Measurements from ENCODE around the gene PSMB7.

Gene PSMB7

GRCh38 chr9:124348831-124349230, 66.4 kb downstream of the PSMB7 start:
- no peaks in the 10 kb centered on the region for H3K9me3 ChIP-seq (ENCODE audit: control insufficient read depth, insufficient read depth, low read depth, low read length)
- H3K27ac ChIP-seq (ENCODE audit: low read depth, low read length): no peak overlapping the region
- H3K4me3 ChIP-seq (ENCODE audit: low read depth, low read length): no peak overlapping the region
- peaks cover 79% of the 10 kb centered on the region for H3K36me3 ChIP-seq (ENCODE audit: control insufficient read depth, insufficient read depth, low read length)
- no peak overlapping the region for H3K9ac ChIP-seq (ENCODE audit: low read length)
- peaks cover under 1% of the 10 kb centered on the region; the same call in 1 of the 2 replicates for H3K4me1 ChIP-seq (ENCODE audit: control insufficient read depth, insufficient read depth, low read length)
- no peaks in the 10 kb centered on the region for H3K27me3 ChIP-seq (ENCODE audit: control insufficient read depth, insufficient read depth, low read length)

DNA sequence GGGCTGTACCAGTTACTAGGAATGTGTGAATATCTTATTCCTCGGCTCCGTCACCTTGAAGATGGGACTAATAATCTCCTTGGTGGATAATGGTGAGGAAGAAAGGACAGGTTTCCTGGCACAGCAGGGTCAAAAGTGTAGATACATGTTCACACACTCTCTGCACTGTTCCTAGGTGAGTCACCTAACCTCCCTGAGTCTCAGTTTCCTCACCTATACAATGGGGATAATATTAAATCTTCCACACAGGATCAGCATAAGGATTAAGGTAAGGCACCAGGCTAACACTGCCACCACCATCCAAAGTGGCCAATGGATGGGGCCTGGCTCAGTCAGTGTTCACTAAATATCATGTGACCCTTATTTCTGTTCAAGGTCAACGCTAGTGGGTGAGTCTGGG, 66.9 kb downstream of the PSMB7 start:
- Histone ChIP-seq H3K36me3 (ENCODE audit: control insufficient read depth, insufficient read depth, low read length) (peaks cover 76% of the 10 kb centered on the region), H3K9me3 (ENCODE audit: control insufficient read depth, insufficient read depth, low read depth, low read length) (no peaks in the 10 kb centered on the region), H3K27ac (ENCODE audit: low read depth, low read length) (no peak overlapping the region), H3K4me1 (ENCODE audit: control insufficient read depth, insufficient read depth, low read length) (peaks cover 5% of the 10 kb centered on the region; the same call in 1 of the 2 replicates), H3K27me3 (ENCODE audit: control insufficient read depth, insufficient read depth, low read length) (no peaks in the 10 kb centered on the region), H3K9ac (ENCODE audit: low read length) (no peak overlapping the region), H3K4me3 (ENCODE audit: low read depth, low read length) (no peak overlapping the region)

- Histone ChIP-seq H3K4me3 (ENCODE audit: low read depth, low read length) (no peak overlapping the region), H3K4me1 (ENCODE audit: control insufficient read depth, insufficient read depth, low read length) (peaks cover 8% of the 10 kb centered on the region), H3K27ac (ENCODE audit: low read depth, low read length) (no peak overlapping the region), H3K9me3 (ENCODE audit: control insufficient read depth, insufficient read depth, low read depth, low read length) (no peaks in the 10 kb centered on the region), H3K27me3 (ENCODE audit: control insufficient read depth, insufficient read depth, low read length) (no peaks in the 10 kb centered on the region), H3K36me3 (ENCODE audit: control insufficient read depth, insufficient read depth, low read length) (peaks cover 72% of the 10 kb centered on the region), H3K9ac (ENCODE audit: low read length) (no peak overlapping the region)
These were observed 67.3 kb downstream of the PSMB7 start for GRCh38 chr9:124347968-124348358.

DNA sequence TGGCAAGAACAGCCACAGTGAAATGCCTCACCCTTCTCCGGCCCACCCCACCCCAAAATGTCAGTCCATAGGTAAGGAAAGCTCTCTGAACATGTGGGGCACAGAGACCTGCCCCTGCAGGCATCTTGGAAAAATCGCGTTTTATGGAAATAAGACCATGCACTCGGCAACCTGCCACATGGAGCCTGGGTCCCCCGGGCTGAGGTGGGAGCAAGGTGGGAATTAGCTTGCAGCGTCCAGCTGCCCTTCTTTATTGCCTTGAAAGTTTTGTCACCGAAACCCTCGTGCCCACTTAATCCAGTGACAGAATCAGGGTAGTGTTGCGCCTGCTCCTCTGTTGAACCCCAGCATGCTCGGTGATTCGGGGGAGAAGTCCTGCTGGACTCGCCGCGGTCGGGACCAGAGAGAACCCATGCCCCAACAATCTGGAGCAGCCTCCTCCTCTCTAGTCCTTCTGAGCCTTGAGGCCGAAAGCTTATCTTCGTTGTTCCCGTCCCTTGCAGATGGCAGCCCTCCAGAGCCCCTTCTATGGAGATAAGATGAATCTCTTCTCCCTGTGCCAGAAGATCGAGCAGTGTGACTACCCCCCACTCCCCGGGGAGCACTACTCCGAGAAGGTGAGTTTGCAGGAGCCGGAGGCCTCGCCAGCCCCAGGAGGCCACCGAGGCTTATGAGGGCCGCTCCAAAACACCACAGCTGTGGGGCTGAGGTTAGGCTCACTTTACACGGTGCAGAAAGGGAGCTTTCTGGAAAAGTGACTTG, 67.9 kb downstream of the PSMB7 start:
- Histone ChIP-seq H3K9me3 (ENCODE audit: control insufficient read depth, insufficient read depth, low read depth, low read length) (no peaks in the 10 kb centered on the region), H3K4me1 (ENCODE audit: control insufficient read depth, insufficient read depth, low read length) (peaks cover 13% of the 10 kb centered on the region), H3K4me3 (ENCODE audit: low read depth, low read length) (no peak overlapping the region), H3K9ac (ENCODE audit: low read length) (no peak overlapping the region), H3K36me3 (ENCODE audit: control insufficient read depth, insufficient read depth, low read length) (peaks cover 66% of the 10 kb centered on the region), H3K27me3 (ENCODE audit: control insufficient read depth, insufficient read depth, low read length) (no peaks in the 10 kb centered on the region), H3K27ac (ENCODE audit: low read depth, low read length) (no peak overlapping the region)

DNA sequence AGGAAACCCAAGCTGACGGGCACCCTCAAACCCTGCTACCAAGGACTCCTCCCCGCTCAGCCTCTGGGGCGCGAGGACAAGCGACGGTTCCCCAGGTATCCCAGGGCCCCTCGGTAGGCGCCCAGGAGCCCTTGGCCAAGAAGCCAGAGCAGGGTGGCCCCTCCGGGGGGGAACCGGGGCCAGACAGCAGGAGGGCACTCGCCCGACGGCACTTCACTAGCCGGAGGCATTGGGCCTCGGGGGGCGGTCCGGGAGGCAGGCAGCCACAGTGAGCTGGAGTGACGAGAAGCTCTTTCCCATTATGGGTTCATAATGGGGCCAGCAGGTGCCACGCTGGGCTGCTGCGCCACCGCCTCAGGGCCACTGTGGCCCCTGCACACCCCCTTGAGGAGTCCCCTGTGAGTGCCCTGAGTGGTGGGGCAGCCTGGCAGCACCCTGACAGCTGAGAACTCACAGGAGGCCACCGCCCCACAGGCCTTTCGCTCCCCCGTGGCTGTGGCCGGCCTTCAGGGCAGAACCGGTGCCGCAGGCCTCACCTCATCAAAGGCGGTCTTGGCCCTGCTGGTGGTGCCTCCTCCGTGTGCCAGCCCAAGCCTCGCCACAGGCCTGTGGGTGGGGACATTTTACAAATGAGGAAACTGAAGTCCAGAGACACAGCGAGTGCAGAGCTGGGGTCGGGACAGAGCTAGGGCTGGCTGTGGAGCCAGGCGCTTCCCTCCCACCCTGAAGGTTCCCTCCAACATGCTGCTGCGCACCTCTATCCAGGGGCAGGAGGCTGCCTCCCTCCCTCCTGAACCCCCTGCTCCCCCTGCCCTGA, 68.7 kb downstream of the PSMB7 start:
- Histone ChIP-seq H3K4me1 (ENCODE audit: control insufficient read depth, insufficient read depth, low read length) (peaks cover 14% of the 10 kb centered on the region), H3K27ac (ENCODE audit: low read depth, low read length) (no peak overlapping the region), H3K4me3 (ENCODE audit: low read depth, low read length) (no peak overlapping the region), H3K36me3 (ENCODE audit: control insufficient read depth, insufficient read depth, low read length) (peaks cover 58% of the 10 kb centered on the region), H3K27me3 (ENCODE audit: control insufficient read depth, insufficient read depth, low read length) (no peaks in the 10 kb centered on the region), H3K9ac (ENCODE audit: low read length) (no peak overlapping the region), H3K9me3 (ENCODE audit: control insufficient read depth, insufficient read depth, low read depth, low read length) (no peaks in the 10 kb centered on the region)

- Histone ChIP-seq H3K36me3 (ENCODE audit: control insufficient read depth, insufficient read depth, low read length) (peaks cover 51% of the 10 kb centered on the region), H3K4me1 (ENCODE audit: control insufficient read depth, insufficient read depth, low read length) (peaks cover 14% of the 10 kb centered on the region), H3K27me3 (ENCODE audit: control insufficient read depth, insufficient read depth, low read length) (no peaks in the 10 kb centered on the region), H3K27ac (ENCODE audit: low read depth, low read length) (no peak overlapping the region), H3K4me3 (ENCODE audit: low read depth, low read length) (no peak overlapping the region), H3K9ac (ENCODE audit: low read length) (no peak overlapping the region), H3K9me3 (ENCODE audit: control insufficient read depth, insufficient read depth, low read depth, low read length) (no peaks in the 10 kb centered on the region)
These were observed 69.4 kb downstream of the PSMB7 start for GRCh38 chr9:124345751-124346281.

DNA sequence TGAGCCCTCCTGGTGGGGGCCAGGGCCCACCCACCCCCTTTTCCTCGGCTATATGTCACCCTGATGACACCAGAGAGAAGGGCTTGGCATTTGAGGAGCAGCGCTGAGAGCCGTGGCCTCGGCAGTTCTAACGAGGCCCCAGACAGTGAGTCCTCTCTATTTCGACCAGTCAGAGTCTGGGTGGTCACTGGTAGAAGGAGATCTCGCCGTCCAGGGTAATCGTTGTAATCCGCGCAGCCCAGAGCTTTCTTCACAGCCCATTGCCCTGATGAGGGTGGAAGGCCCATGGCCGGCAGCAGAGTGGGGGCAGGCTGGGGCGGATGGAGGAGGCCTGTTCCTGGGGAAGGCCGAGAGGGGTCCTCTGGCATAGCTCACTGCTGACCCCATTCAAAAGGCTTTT, 70.2 kb downstream of the PSMB7 start:
- no peaks in the 10 kb centered on the region for H3K27me3 ChIP-seq (ENCODE audit: control insufficient read depth, insufficient read depth, low read length)
- H3K4me3 ChIP-seq (ENCODE audit: low read depth, low read length): no peak overlapping the region
- no peak overlapping the region for H3K27ac ChIP-seq (ENCODE audit: low read depth, low read length)
- H3K36me3 ChIP-seq (ENCODE audit: control insufficient read depth, insufficient read depth, low read length): peaks cover 44% of the 10 kb centered on the region
- peaks cover 14% of the 10 kb centered on the region for H3K4me1 ChIP-seq (ENCODE audit: control insufficient read depth, insufficient read depth, low read length)
- no peak overlapping the region for H3K9ac ChIP-seq (ENCODE audit: low read length)
- no peaks in the 10 kb centered on the region for H3K9me3 ChIP-seq (ENCODE audit: control insufficient read depth, insufficient read depth, low read depth, low read length)

- peaks cover 16% of the 10 kb centered on the region for H3K4me1 ChIP-seq (ENCODE audit: control insufficient read depth, insufficient read depth, low read length)
- no peaks in the 10 kb centered on the region for H3K27me3 ChIP-seq (ENCODE audit: control insufficient read depth, insufficient read depth, low read length)
- no peak overlapping the region for H3K27ac ChIP-seq (ENCODE audit: low read depth, low read length)
- peaks cover 41% of the 10 kb centered on the region for H3K36me3 ChIP-seq (ENCODE audit: control insufficient read depth, insufficient read depth, low read length)
- no peaks in the 10 kb centered on the region for H3K9me3 ChIP-seq (ENCODE audit: control insufficient read depth, insufficient read depth, low read depth, low read length)
- no peak overlapping the region for H3K9ac ChIP-seq (ENCODE audit: low read length)
- no peak overlapping the region for H3K4me3 ChIP-seq (ENCODE audit: low read depth, low read length)
These were observed 70.8 kb downstream of the PSMB7 start for GRCh38 chr9:124344291-124345050.

GRCh38 chr9:124343533-124344290, 71.5 kb downstream of the PSMB7 start:
- peaks cover 17% of the 10 kb centered on the region for H3K4me1 ChIP-seq (ENCODE audit: control insufficient read depth, insufficient read depth, low read length)
- no peak overlapping the region for H3K4me3 ChIP-seq (ENCODE audit: low read depth, low read length)
- H3K9ac ChIP-seq (ENCODE audit: low read length): no peak overlapping the region
- no peaks in the 10 kb centered on the region for H3K9me3 ChIP-seq (ENCODE audit: control insufficient read depth, insufficient read depth, low read depth, low read length)
- peaks cover 37% of the 10 kb centered on the region for H3K36me3 ChIP-seq (ENCODE audit: control insufficient read depth, insufficient read depth, low read length)
- no peak overlapping the region for H3K27ac ChIP-seq (ENCODE audit: low read depth, low read length)
- H3K27me3 ChIP-seq (ENCODE audit: control insufficient read depth, insufficient read depth, low read length): no peaks in the 10 kb centered on the region

GRCh38 chr9:124342776-124343485, 72.3 kb downstream of the PSMB7 start:
- Histone ChIP-seq H3K27me3 (ENCODE audit: control insufficient read depth, insufficient read depth, low read length) (no peaks in the 10 kb centered on the region), H3K4me3 (ENCODE audit: low read depth, low read length) (no peak overlapping the region), H3K4me1 (ENCODE audit: control insufficient read depth, insufficient read depth, low read length) (peaks cover 17% of the 10 kb centered on the region), H3K36me3 (ENCODE audit: control insufficient read depth, insufficient read depth, low read length) (peaks cover 32% of the 10 kb centered on the region), H3K9ac (ENCODE audit: low read length) (no peak overlapping the region), H3K9me3 (ENCODE audit: control insufficient read depth, insufficient read depth, low read depth, low read length) (no peaks in the 10 kb centered on the region), H3K27ac (ENCODE audit: low read depth, low read length) (no peak overlapping the region)
